ENCODE measurements around the gene CAPZA1.
A peak's percentile ranks its signal among the peaks of the same experiment; 100 is the strongest.
"Not testable (repeated sequence)": the region's sequence is repeated elsewhere in the genome, so short reads cannot be mapped to it uniquely, and the experiment has no call there.

The CAPZA1 gene

DNA sequence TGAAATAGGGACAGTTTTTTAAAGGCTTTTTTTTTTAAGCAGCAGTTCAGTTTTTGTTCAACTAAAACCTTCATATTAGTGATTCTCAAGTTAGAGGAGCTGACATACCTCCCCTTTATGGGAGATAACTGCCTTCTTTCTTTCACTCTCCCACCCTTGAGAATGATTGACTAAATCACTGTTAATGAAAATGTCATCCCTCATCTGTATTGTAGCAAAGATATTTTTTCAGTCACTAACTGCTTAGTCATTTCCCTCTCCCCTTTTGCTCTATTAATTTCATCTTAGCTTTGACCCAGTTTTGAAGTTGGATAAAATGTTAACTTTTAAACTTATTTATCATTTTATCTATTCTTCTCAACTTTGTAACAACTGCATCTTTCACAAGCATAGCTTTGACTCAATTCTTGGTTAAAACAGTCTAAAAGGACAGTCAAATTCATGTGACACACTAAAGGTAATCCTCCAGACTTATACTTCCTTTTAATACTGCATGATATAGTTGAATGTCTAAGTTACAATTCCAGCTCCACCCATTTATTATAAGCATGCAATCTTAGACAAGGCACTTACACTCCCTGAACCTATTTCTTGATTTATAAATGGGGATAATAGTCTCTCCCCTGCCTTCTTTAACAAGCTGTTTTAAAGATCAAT, 17.1 kb downstream of the CAPZA1 start:
- peaks cover 19% of the 10 kb centered on the region for H3K36me3 ChIP-seq (replicated peaks; ENCODE audit: low read depth, low read length)
- no peak overlapping the region for H2AFZ ChIP-seq (ENCODE audit: low read depth, low read length)
- no peaks in the 10 kb centered on the region for H3K27me3 ChIP-seq (ENCODE audit: low read depth, low read length)
- no peak for TF ChIP-seq EZH2phosphoT487 (IDR thresholded peaks at IDR 0.05; ENCODE audit: low read depth)
- TF ChIP-seq, protein P1, sequence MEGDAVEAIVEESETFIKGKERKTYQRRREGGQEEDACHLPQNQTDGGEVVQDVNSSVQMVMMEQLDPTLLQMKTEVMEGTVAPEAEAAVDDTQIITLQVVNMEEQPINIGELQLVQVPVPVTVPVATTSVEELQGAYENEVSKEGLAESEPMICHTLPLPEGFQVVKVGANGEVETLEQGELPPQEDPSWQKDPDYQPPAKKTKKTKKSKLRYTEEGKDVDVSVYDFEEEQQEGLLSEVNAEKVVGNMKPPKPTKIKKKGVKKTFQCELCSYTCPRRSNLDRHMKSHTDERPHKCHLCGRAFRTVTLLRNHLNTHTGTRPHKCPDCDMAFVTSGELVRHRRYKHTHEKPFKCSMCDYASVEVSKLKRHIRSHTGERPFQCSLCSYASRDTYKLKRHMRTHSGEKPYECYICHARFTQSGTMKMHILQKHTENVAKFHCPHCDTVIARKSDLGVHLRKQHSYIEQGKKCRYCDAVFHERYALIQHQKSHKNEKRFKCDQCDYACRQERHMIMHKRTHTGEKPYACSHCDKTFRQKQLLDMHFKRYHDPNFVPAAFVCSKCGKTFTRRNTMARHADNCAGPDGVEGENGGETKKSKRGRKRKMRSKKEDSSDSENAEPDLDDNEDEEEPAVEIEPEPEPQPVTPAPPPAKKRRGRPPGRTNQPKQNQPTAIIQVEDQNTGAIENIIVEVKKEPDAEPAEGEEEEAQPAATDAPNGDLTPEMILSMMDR (IDR thresholded peaks at IDR 0.05; ENCODE audit: low read depth, low read length) = no peak
- H3K4me3 ChIP-seq (ENCODE audit: low read length) = peak overlapping the region; percentile 31
- H3K4me2 ChIP-seq (ENCODE audit: low read length) = peak overlapping the region; percentile 81
- peaks cover 89% of the 10 kb centered on the region for H3K79me2 ChIP-seq (ENCODE audit: low read length)
- peaks cover 37% of the 10 kb centered on the region for H3K4me1 ChIP-seq (ENCODE audit: low read length)
- no peak overlapping the region for H3K9ac ChIP-seq (ENCODE audit: low read length)
- H3K9me3 ChIP-seq (ENCODE audit: insufficient read depth, low read length) = no peaks in the 10 kb centered on the region
- peaks cover 72% of the 10 kb centered on the region for H4K20me1 ChIP-seq (ENCODE audit: insufficient read depth, low read length)
- peak overlapping the region; percentile 78 for H3K27ac ChIP-seq (ENCODE audit: low read length)

DNA sequence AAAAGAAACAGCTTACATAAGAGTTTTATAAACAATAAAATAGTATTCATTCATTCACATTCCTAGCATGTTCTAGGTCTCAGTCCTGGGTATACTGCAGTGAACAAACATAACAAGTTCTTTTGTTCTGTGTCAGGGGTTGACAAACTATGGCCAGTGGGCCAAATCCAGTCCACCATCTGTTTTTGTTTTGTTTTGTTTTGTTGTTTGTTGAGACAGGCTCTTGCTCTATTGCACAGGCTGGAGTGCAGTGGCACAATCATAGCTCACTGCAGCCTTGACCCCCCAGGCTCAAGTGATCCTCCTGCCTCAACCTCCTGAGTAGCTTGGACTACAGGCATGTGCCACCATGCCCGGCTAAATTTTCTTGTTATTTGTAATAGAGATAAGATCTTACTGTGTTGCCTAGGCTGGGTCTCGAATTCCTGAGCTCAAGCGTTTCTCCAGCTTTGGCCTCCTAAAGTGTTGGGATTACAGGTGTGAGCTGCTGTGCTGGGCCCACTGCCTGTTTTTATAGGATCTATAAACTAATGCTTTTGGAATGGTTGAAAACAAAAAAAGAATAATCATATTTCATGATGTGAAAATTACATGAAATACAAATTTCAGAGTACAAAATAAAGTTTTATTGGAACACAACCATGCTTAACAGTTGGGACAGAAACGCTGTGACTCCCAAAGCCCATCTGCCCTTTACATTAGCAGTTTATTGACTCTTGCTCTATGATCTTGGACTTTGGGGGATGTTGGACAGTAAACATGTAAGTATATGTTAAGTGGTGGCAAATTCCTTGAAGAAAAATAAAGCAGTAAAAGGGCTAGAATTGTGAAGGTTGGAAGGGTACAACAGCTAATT, 17.9 kb downstream of the CAPZA1 start:
- H3K27ac ChIP-seq (ENCODE audit: low read length) = 0 out of 2 replicates have a peak overlapping the region, but pooled peaks have one; percentile 78
- H4K20me1 ChIP-seq (ENCODE audit: insufficient read depth, low read length) = peaks cover 71% of the 10 kb centered on the region
- H3K4me1 ChIP-seq (ENCODE audit: low read length) = peaks cover 37% of the 10 kb centered on the region

DNA sequence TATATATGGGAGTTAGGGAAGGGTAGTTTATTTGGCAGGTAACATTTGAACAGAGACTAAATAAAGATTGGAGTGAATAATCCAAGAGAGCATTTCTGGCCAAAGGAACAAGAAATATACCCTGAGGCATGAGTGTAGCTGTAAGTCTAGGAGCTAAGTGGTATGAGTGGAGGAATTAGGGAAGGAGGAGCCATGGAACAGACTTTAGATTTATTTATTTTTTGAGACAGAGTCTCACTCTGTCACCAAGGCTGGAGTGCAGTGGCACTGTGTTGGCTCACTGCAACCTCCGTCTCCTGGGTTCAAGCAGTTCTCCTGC, 18.4 kb downstream of the CAPZA1 start:
- H3K4me2 ChIP-seq (ENCODE audit: low read length) = no peak overlapping the region
- peaks cover 37% of the 10 kb centered on the region for H3K4me1 ChIP-seq (ENCODE audit: low read length)
- no peak overlapping the region for H3K9ac ChIP-seq (ENCODE audit: low read length)
- H3K36me3 ChIP-seq (replicated peaks; ENCODE audit: low read depth, low read length) = peaks cover 17% of the 10 kb centered on the region
- H3K79me2 ChIP-seq (ENCODE audit: low read length) = peaks cover 89% of the 10 kb centered on the region
- TF ChIP-seq EZH2phosphoT487 (IDR thresholded peaks at IDR 0.05; ENCODE audit: low read depth) = no peak
- TF ChIP-seq, protein P1 (IDR thresholded peaks at IDR 0.05; ENCODE audit: low read depth, low read length) = no peak
- H3K9me3 ChIP-seq (ENCODE audit: insufficient read depth, low read length) = no peaks in the 10 kb centered on the region
- no peak overlapping the region for H3K27ac ChIP-seq (ENCODE audit: low read length)
- H3K27me3 ChIP-seq (ENCODE audit: low read depth, low read length) = no peaks in the 10 kb centered on the region
- no peak overlapping the region for H2AFZ ChIP-seq (ENCODE audit: low read depth, low read length)
- no peak overlapping the region for H3K4me3 ChIP-seq (ENCODE audit: low read length)
- H4K20me1 ChIP-seq (ENCODE audit: insufficient read depth, low read length) = peaks cover 71% of the 10 kb centered on the region

More for the DNA sequence above, 17.9 kb downstream of the CAPZA1 start:
- no peak for TF ChIP-seq EZH2phosphoT487 (IDR thresholded peaks at IDR 0.05; ENCODE audit: low read depth)
- TF ChIP-seq, protein P1 (IDR thresholded peaks at IDR 0.05; ENCODE audit: low read depth, low read length) = no peak
- Histone ChIP-seq H3K9me3 (ENCODE audit: insufficient read depth, low read length) (no peaks in the 10 kb centered on the region), H3K79me2 (ENCODE audit: low read length) (peaks cover 89% of the 10 kb centered on the region), H3K9ac (ENCODE audit: low read length) (no peak overlapping the region), H3K27me3 (ENCODE audit: low read depth, low read length) (no peaks in the 10 kb centered on the region), H3K4me2 (ENCODE audit: low read length) (peak overlapping the region; percentile 81), H3K4me3 (ENCODE audit: low read length) (no peak overlapping the region), H3K36me3 (replicated peaks; ENCODE audit: low read depth, low read length) (peaks cover 18% of the 10 kb centered on the region), H2AFZ (ENCODE audit: low read depth, low read length) (no peak overlapping the region)

DNA sequence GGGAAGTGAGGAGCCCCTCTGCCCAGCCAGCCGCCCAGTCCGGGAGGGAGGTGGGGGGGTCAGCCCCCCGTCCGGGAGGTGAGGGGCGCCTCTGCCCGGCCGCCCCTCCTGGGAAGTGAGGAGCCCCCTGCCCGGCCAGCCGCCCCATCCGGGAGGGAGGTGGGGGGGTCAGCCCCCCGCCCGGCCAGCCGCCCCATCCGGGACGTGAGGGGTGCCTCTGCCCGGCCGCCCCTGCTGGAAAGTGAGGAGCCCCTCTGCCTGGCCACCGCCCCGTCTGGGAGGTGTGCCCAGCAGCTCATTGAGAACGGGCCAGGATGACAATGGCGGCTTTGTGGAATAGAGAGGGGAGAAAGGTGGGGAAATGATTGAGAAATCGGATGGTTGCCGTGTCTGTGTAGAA, 20.8 kb downstream of the CAPZA1 start:
- not testable (repeated sequence) for H3K9me3 ChIP-seq (ENCODE audit: insufficient read depth, low read length); H3K4me3 ChIP-seq (ENCODE audit: low read length); H3K27ac ChIP-seq (ENCODE audit: low read length); H3K4me2 ChIP-seq (ENCODE audit: low read length); H2AFZ ChIP-seq (ENCODE audit: low read depth, low read length); H3K9ac ChIP-seq (ENCODE audit: low read length); H3K27me3 ChIP-seq (ENCODE audit: low read depth, low read length)
- Histone ChIP-seq H3K36me3 (replicated peaks; ENCODE audit: low read depth, low read length) (peaks cover 20% of the 10 kb centered on the region), H3K79me2 (ENCODE audit: low read length) (peaks cover 88% of the 10 kb centered on the region), H4K20me1 (ENCODE audit: insufficient read depth, low read length) (peaks cover 66% of the 10 kb centered on the region), H3K4me1 (ENCODE audit: low read length) (peaks cover 19% of the 10 kb centered on the region)

All from OCI-LY3 (cell line).